GM18502 (cell line): Measurements from ENCODE around the gene IFT43.

Source experiments
- ATAC-seq: cut with Tn5 transposase; IDR thresholded peaks from one replicate; pipeline ENCODE4 v1.9.1; 2021; ENCODE audit warnings: mild to moderate bottlenecking; ENCODE audit not compliant: unreplicated experiment, poor library complexity

Gene IFT43

DNA sequence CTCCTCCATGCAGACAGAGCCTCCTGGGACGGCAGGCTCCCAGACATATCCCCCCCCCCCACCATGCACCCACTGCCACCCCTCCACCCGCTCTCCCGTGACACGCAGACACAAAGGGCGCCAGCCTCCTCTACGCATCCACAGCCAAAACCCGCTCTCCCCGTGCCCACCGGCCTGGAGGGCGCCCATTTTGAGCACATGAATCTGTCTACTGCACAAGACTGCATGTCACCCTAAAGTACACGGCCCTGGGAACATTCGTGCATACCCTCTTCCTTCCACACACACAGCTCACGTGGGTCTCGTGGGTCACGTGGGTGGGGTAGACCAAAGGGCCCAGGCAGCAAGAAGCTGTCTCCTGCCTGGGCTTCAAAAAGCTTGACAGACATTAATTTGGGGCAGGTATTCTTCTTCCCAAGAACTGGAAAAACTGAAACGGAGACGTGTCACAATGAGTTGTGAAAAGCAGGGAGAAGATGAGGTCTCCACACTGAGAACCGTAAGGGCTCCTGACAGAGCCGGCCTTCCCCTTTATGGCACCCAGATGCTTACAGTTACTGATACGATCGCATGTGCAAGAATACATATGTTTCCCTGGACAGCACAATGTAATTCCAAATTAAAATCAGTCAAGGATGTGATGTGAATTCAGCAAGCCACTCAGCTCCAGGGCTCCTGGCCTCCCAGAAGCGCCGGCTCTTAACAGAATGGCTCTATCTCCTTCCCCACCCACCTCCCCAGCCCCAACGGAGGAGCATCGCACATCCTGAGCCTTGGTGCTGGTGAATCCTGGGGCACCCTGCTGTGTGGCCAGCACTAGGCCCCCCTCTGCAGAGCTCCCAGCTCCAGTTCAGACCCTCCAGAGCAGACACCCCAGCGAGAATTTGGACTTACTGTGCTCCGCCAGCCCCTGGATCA, 5.7 kb upstream of the IFT43 start:
- no peak for ATAC-seq

DNA sequence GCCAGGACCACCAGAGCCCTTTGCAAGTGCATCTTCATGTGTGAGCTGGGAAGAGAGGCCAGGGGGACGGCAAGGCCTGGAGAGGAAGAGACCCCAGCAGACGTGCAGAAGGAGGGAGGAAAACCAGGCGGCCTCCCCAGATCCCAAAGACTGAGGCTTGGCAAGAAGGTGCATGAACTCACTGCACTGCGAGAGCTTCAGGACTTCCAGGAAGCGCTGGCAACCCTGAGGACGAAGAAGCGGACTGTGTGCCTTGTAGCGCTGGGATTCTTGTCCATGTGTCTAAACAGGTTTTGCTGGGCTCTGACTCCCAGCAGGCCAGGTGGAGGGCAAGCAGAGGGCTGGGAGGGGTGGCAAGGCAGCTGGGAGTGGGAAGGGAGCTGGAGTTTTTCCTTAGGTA, 4.7 kb upstream of the IFT43 start:
- no peak for ATAC-seq

DNA sequence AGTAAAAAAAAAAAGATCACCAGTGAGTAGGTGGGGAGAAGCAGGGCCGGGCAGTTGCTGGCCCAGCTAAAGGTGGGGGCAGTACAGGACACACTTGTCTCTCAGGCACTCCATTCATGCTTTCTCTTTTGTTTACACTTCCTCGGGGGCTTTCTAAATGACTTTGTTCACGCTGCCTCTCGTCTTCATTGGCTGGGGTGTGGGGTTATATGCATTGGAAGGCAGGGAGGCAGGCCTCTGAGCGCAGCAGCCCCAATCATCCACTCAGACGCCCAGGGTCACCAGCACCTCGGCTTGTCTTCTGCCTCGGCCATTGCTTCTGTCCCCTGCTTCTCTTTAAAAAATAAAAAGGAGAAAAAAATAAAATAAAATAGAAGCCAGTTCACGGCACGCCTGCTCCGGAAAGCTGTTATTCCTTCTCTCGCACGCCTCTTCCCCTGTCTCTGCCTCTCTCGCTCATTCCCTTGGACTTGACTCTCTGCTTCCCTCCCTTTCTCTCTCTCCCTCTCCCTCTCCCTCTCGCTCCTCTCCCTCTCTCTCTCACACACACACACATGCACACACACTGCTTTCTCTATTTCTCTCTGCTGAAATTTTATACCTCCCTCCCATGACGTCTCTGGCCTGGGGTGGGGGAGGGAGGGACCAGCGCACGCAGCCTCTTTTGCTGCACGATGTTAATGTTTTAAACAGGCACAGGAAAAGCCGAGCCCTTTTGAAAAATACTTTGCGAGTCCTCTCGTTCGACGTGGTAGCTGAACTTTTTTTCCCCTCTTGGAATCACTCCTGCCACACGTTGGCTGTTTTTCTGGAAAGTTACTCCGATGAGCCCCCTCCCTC, 3.9 kb upstream of the IFT43 start, which contains the start of gene TGFB3:
Gene TGFB3 (minus strand): TSS at position 570 of the 840 bp plus-strand sequence. CDS start 1,102 bp downstream, outside the sequence.
- ATAC-seq = peak; percentile 52

DNA sequence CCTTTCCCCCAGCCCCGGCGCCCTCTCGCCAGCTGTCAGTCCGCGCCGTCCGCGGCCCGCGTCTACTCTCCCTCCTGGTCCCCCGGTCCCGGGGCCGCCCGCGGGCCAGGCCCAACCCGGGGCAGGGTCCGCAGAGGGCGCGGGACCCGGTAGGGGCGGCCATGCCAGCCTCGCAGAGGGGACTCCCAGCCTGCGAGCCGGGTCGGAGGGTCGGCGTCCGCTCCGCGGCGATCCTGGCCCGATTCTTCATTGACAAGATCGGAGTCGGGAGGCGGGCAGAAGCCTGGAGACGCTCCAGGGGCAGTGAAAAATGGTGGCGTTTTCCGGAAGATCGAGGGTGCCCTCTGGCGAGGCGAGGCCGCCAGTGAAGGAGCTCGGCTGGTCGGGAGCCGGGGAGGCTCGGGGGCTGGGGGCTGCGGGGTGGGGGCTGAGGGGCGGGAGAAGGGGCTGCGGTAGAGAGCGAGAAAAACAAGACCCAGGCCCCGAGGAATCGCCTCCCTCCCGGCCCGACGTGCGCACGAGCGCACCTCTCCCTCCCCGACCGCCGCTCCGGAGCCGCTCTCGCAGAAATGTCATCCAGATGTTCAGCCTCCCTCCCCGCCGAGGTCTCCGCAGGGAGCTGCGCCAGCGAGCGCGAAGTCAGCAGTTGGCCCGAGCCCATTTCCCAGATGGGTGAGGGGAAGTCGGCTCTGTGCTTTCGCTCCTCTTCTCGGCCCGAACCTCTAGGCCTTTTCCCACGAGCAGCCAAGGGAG, 3.1 kb upstream of the IFT43 start:
- ATAC-seq = peak; percentile 48

DNA sequence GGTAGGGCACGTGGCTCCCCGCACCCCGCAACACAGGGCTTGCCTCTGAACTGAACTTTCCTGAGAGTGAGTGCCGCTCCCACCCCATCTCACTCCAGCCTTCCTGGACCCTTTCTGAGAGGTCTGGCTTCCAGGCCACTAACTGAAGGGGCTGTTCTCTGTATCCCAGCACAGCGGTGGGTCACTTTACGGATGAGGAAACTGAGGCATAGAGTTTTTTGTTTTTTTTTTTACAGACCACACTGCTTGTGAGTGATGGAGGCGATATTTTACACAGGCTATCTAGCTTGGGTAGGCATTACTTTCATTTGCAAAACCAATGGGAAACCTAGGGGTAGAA, 2.6 kb upstream of the IFT43 start:
- no peak for ATAC-seq

- no peak for ATAC-seq
These were observed 889 bp upstream of the IFT43 start for GRCh38 chr14:75984674-75985073.

DNA sequence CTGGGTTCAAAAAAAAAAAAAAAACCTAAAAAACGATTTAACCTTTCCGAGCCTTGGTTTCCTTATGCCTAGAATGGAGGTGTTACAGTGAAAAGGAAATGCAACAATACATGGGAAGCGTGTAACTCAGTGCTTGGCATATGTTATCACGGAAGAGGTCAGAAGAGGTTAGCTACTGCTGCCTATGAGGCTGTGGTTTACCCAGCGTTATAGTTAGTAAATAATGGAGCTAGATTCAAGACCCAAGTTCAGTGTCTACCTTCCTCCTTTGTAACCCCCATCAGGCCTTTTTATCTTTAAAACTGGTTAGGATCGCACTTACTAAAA, 839 bp downstream of the IFT43 start:
- no peak for ATAC-seq

DNA sequence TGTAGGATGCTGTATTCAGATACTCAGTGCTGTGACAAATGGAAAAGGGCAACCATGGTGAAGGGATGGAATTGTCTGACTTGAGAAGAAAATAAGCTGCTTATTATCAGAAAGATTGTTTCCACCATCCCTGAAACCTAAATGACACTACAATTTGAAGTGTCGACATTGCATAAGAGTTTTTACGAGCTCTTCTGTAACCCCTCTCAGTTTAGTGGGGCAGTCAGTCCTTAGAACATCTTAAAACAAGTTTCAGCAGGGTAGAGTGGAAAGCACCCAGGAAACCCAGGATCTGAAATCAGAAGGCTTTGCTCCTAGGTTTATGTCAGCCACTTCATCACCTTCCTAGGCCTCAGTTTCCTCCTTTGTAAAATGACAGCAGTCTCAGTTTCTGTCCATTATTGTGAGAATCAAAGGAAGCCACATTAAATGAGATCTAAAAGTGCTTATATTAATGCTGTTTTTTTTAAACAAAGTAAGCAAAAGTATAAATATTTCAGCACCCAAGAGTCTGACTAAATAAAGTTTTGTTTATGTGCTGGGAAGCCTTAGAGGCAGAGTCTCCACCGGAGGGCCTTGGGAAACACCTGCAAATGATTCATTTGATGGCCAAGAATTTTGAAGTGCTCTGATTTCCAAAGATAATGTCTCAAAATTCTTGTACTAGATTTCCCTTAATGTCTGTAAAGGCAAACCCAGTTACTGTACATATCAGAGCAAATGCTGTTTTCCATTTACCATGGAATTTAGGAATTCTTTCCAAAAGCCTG, 1.8 kb downstream of the IFT43 start:
- ATAC-seq = no peak

DNA sequence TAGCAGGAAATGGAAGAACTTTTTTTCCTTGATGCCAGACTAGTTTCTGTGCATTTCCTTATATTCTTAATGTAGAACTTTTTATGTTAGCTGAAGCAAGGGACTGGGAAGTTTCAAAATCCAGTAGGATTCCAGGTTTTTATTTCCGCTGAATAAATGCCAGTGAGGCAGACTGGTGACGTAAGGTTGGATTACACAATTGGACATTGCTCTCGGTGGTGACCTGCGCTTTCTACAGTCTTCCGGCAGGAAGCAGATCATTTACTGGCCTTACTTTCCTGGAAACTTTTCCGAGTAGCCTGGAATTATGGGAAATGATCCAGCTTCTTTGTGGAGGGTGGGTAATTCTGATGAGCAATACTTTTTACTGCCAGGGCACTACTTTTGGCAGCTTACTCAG, 3.6 kb downstream of the IFT43 start:
- ATAC-seq = no peak

- no peak for ATAC-seq
These were observed 4.7 kb downstream of the IFT43 start for GRCh38 chr14:75990297-75990696.

- ATAC-seq = no peak
These were observed 6.2 kb downstream of the IFT43 start for GRCh38 chr14:75991753-75992152.

DNA sequence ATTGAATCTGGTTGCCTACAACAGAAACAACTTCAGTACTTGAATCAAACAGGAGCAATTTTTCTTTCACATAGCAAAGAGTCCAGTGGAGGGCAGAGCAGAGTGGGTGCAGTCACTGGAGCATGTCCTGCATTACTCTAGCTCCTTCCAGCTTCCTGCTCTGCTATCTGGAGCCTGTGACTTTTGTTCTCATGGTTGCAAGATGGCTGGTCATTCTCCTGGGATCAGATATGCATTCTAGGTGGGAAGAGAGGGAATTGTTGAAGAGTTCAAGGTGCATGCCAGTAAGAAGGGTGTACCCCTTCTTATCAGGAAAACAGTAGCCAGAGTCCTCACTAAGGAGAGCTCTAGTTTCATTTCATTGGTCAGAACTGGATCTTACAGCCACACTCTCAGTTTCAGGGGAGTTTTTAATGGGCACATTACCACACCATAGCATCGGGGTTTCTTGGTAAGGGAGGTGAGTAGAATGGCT, 8.0 kb downstream of the IFT43 start:
- ATAC-seq = peak; percentile 71

- no peak for ATAC-seq
These were observed 9.9 kb downstream of the IFT43 start for GRCh38 chr14:75995372-75996041.

DNA sequence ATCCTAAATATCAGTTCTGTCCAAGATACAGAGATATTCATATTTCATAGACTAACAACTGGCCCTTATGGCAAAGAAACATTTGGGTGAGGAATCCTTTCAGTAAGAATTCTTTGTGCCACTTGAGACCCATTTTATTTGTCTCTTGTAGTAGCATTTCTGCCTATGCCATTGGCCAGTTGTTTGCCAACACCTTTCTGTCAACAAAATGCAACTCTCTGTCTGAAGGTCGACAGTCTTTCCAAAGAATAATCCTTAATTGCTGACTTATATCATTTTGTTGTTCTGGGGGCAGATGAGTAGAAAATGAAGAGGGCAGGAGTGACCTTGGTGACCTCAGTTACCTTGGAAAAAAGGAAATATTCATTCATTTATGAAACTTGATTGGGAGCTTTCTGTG, 10.9 kb downstream of the IFT43 start:
- ATAC-seq = no peak

DNA sequence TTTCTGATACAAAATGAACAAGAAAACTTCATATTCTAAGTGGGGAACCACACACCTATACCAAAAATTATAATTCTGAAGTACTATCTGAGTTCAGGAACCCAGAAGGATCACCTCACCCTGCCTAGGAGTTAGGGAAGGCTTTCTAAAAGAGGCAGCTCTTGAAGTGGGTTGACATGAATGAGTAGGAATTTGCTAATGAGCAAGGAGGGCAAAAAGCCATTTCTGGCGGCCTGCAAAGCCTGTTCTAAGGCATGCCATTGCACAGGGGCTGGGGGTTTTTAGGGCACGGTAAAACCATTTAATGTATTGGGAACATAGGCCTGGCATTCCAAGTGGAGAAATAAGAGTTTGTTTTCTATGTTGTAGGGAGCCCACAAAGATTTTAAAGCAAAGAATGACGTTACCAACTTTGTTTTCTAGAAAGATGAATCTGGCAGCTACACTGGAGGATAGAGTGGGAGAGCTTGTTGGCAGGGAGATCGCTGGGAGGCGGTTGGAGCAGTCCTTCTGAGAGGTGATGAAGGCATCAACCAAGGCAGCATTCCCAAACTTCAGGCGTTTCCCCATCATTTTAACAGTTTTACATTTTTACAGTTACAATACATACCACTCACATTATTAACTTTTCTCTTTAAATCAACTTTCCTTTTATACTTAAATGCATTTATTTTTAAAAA, 14.1 kb downstream of the IFT43 start:
- ATAC-seq = no peak

GRCh38 chr14:76002383-76002782, 16.8 kb downstream of the IFT43 start:
- no peak for ATAC-seq

DNA sequence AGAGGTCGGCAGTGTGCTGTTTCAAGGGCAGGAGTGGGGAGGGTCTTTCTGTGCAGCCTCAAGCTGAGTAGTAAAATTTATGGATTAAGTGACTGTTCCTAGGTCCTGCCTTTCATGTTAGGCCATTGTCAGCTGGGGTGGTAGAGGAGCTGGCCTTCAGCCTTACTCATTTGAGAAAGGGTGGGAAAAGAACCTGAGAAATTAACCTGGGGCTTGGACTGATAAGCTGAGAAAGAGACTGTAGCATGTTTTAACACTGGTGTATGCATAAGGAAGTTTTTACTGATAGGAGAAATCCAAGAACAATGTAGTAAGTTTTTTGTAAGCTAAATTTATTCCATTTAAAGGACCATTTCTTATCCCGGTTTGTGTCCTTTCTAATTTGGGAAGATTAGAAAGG, 20.7 kb downstream of the IFT43 start:
- ATAC-seq = no peak

GRCh38 chr14:76007379-76007778, 21.8 kb downstream of the IFT43 start:
- no peak for ATAC-seq

DNA sequence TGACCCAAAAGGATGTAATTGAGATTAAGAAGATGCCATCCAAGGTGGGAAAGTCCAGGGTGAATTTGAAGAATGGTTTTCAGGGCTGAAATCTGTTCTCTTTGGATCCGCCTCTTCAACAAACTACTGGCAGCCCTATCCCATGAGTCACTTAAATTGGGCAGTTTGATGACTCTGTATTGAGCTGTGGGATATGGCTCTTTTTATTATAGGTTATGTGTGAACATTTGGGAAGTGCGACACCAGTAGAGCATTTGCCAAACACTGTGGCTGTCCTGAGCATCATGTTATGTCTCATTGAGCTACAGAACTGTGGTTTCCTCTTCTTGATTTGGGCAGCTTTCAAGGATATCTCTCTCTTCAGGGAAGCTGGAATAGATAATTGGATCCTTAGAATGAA, 22.3 kb downstream of the IFT43 start:
- ATAC-seq = no peak
